ENCODE measurements around the gene CENPS. TPM values are rescaled to one million over a fixed set of nuclear protein-coding genes. Genes with fewer than 3 reads are reported as not detected.

CENPS gene
- total and polyA plus RNA-seq, 9 of the 15 experiments (the other 6 are each of a cell fraction or from before 2014, with no cell fraction given), result 10.2 to 36.0 (median 26.0) TPM

DNA sequence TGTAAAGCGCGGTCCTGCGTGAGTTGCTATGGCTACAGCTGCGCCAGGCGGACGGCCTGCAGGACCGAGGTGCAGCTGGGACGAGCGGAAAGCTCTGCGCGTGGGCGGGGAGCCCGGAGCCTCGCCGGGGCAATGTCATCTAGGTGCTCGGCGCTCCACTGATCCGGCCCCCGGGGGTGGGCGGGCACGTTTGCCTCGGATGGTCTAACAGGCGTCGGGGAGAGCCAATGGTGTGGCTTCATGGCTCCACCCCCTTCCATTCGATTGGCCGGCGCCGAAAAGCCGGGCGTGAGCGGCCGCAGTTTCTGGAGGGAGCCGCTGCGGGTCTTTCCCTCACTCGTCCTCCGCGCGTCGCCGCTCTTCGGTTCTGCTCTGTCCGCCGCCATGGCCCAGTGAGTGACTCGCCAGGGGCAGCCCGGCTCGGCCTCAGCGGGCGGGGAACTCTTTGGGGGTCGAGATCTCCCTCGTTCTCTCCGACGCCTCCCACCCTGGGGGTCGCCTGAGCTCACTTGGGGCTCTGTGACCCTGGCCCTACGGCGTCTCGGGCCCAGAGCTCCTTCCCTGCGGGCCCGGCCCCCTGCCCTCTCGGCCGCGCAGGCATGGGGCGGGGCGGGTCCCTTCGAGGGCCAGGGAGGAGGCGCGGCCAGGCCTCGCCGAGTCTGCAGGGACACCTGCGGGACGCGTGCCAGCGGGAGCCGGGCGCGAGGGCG lies 31.3 kb upstream of the CENPS start, which contains the start of gene PGD:
Gene PGD (plus strand): TSS at position 331 of the 710 bp plus-strand sequence. CDS start 54 bp downstream, at position 385.
- peak; percentile 90 for FAIRE-seq
- BruUV-seq (replicated peaks), result no TSS peak
- POLR2A ChIA-PET, result interaction anchor here (0.6 to 2.7 kb wide), 14 partner anchors 10 to 232 kb away, joined by 3 to 29 read pairs (median 4); partner anchors contain the start of gene CORT
- TF ChIP-seq MYNN (IDR thresholded peaks at IDR 0.05) (peak; percentile 78; the same call in 1 of the 2 replicates), MYNN (CRISPR knock-in tag; IDR thresholded peaks at IDR 0.05) (no peak), TBP (optimal IDR thresholded peaks at IDR 0.05; ENCODE audit: low read depth, low read length) (peak; percentile 93), DPF2 (IDR thresholded peaks at IDR 0.05) (no peak), C11orf30 (IDR thresholded peaks at IDR 0.05; ENCODE audit: low read depth) (peak; percentile 65), ASH1L (IDR thresholded peaks at IDR 0.05; ENCODE audit: borderline replicate concordance, low read depth, partially characterized antibody) (peak; percentile 97), CHD1 (IDR thresholded peaks at IDR 0.05; ENCODE audit: low read length) (no peak), MIER1 (IDR thresholded peaks at IDR 0.05; ENCODE audit: low read depth) (no peak), ETV5 (CRISPR knock-in tag; IDR thresholded peaks at IDR 0.05; ENCODE audit: low read depth) (peak; percentile 44), XRCC5 (IDR thresholded peaks at IDR 0.05; ENCODE audit: low read depth, low read length) (peak; percentile 97), ATF1 (CRISPR knock-in tag; IDR thresholded peaks at IDR 0.05) (peak; percentile 6), ATF1 (tag; IDR thresholded peaks at IDR 0.05) (peak; percentile 92), ZNF41 (CRISPR knock-in tag; conservative IDR thresholded peaks at IDR 0.05) (no peak), HDAC3 (IDR thresholded peaks at IDR 0.05; ENCODE audit: borderline replicate concordance, partially characterized antibody) (no peak)
- TF ChIP-seq, protein P1, sequence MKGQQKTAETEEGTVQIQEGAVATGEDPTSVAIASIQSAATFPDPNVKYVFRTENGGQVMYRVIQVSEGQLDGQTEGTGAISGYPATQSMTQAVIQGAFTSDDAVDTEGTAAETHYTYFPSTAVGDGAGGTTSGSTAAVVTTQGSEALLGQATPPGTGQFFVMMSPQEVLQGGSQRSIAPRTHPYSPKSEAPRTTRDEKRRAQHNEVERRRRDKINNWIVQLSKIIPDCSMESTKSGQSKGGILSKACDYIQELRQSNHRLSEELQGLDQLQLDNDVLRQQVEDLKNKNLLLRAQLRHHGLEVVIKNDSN (CRISPR knock-in tag; IDR thresholded peaks at IDR 0.05), result peak; percentile 12; the same call in 1 of the 2 replicates
- TF ChIP-seq, protein P2, sequence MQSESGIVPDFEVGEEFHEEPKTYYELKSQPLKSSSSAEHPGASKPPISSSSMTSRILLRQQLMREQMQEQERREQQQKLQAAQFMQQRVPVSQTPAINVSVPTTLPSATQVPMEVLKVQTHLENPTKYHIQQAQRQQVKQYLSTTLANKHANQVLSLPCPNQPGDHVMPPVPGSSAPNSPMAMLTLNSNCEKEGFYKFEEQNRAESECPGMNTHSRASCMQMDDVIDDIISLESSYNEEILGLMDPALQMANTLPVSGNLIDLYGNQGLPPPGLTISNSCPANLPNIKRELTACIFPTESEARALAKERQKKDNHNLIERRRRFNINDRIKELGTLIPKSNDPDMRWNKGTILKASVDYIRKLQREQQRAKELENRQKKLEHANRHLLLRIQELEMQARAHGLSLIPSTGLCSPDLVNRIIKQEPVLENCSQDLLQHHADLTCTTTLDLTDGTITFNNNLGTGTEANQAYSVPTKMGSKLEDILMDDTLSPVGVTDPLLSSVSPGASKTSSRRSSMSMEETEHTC (IDR thresholded peaks at IDR 0.05), result peak; percentile 6; the same call in 1 of the 2 replicates
- TF ChIP-seq, protein P3, sequence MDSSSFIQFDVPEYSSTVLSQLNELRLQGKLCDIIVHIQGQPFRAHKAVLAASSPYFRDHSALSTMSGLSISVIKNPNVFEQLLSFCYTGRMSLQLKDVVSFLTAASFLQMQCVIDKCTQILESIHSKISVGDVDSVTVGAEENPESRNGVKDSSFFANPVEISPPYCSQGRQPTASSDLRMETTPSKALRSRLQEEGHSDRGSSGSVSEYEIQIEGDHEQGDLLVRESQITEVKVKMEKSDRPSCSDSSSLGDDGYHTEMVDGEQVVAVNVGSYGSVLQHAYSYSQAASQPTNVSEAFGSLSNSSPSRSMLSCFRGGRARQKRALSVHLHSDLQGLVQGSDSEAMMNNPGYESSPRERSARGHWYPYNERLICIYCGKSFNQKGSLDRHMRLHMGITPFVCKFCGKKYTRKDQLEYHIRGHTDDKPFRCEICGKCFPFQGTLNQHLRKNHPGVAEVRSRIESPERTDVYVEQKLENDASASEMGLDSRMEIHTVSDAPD (CRISPR knock-in tag; IDR thresholded peaks at IDR 0.05), result no peak
- TF ChIP-seq, protein P4, sequence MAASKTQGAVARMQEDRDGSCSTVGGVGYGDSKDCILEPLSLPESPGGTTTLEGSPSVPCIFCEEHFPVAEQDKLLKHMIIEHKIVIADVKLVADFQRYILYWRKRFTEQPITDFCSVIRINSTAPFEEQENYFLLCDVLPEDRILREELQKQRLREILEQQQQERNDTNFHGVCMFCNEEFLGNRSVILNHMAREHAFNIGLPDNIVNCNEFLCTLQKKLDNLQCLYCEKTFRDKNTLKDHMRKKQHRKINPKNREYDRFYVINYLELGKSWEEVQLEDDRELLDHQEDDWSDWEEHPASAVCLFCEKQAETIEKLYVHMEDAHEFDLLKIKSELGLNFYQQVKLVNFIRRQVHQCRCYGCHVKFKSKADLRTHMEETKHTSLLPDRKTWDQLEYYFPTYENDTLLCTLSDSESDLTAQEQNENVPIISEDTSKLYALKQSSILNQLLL (CRISPR knock-in tag; IDR thresholded peaks at IDR 0.05; ENCODE audit: borderline replicate concordance), result no peak

More for the DNA sequence above, 31.3 kb upstream of the CENPS start, which contains the start of gene PGD:
- H4K20me1 ChIP-seq (replicated peaks; ENCODE audit: control insufficient read depth, insufficient read depth, low read length), result peaks cover 8% of the 10 kb centered on the region; the same call in 1 of the 2 replicates
- H3K27me3 ChIP-seq (ENCODE audit: control insufficient read depth in 2 of 2, insufficient read depth in 2 of 2, low read length in 2 of 2), result no peaks in the 10 kb centered on the region
- peak within 1 kb of the TSS; percentile 92 for H3K27ac ChIP-seq (ENCODE audit: extremely low read depth, low read depth, low read length)
- peak within 1 kb of the TSS; percentile 86 to 95 for H3K9ac ChIP-seq (ENCODE audit: insufficient read depth in 1 of 2, low read depth in 2 of 2, low read length in 2 of 2)
- H2AFZ ChIP-seq (ENCODE audit: low read depth, low read length), result peak within 1 kb of the TSS; percentile 99
- no peaks in the 10 kb centered on the region for H3K9me1 ChIP-seq (ENCODE audit: control insufficient read depth, insufficient read depth, low read length)
- CTCF ChIA-PET (ENCODE audit: low intra/inter-chr PET ratio), result interaction anchor here (0.6 kb wide), 1 partner anchor 761 kb away, joined by 3 read pairs; no protein-coding TSS in a partner anchor
- WGBS (ENCODE audit: insufficient coverage, low coverage, missing lambda C conversion rate), result under 1% methylated on average over 66 of the region's 76 CpGs
- peaks cover 42% of the 10 kb centered on the region for H3K79me2 ChIP-seq (ENCODE audit: control insufficient read depth, insufficient read depth, low read length)
- intact Hi-C loops (cut with micrococcal nuclease) (loop anchor here (1.0 to 2.0 kb wide), 2 partner anchors 11 to 16 kb away; no protein-coding TSS in a partner anchor), in situ Hi-C loops (cut with MboI) (no loop called here)
- H3K4me1 ChIP-seq (replicated peaks in 1 of 2; ENCODE audit: control insufficient read depth in 2 of 2, insufficient read depth in 2 of 2, low read length in 2 of 2), result peaks cover 21 to 23% of the 10 kb centered on the region in 2 experiments
- peak within 1 kb of the TSS; percentile 66 for H3K4me3 ChIP-seq
- peaks cover 38% of the 10 kb centered on the region for H3K36me3 ChIP-seq (ENCODE audit: control insufficient read depth, insufficient read depth, low read length)
- DNase-seq (ENCODE audit: extremely low read depth in 1 of 4, low spot score in 3 of 4) (peak; percentile 100), ATAC-seq (peak; percentile 96)
- H3K4me2 ChIP-seq (ENCODE audit: insufficient read depth, low read length), result peak within 1 kb of the TSS; percentile 93
- H3K9me3 ChIP-seq (replicated peaks; ENCODE audit: control insufficient read depth, insufficient read depth, low read depth, low read length), result no peaks in the 10 kb centered on the region

All from K562 (cell line).